Glomerular endothelial cell (primary cell): ENCODE measurements around the gene APBB3. TPM values are rescaled to one million over a fixed set of nuclear protein-coding genes. Genes with fewer than 3 reads are reported as not detected.

Experiments
- DNase-seq: peaks from one replicate; pipeline ENCODE4 v3.0.0-alpha.2; 2011; ENCODE audit warnings: low read depth, low spot score; ENCODE audit errors: extremely low read depth
- total RNA-seq: library from RNA; depleted of rRNA; stranded (reverse); fragments of >200 nt; gene quantifications from 2 replicates; pipeline ENCODE4 v1.2.3, GENCODE V29; 2015

Gene APBB3
- total RNA-seq, 1 donor from 2014 or later, result 16.5 TPM

GRCh38 chr5:140556438-140556837 is 8.0 kb downstream of the APBB3 start:
- no peak for DNase-seq

- DNase-seq, result no peak
These were observed 8.6 kb downstream of the APBB3 start for GRCh38 chr5:140555747-140556312.

- DNase-seq, result no peak
These were observed 9.9 kb downstream of the APBB3 start for GRCh38 chr5:140554454-140554853.

GRCh38 chr5:140553657-140554056 is 10.7 kb downstream of the APBB3 start:
- DNase-seq, result no peak

GRCh38 chr5:140551872-140552271 is 12.5 kb downstream of the APBB3 start:
- no peak for DNase-seq

DNA sequence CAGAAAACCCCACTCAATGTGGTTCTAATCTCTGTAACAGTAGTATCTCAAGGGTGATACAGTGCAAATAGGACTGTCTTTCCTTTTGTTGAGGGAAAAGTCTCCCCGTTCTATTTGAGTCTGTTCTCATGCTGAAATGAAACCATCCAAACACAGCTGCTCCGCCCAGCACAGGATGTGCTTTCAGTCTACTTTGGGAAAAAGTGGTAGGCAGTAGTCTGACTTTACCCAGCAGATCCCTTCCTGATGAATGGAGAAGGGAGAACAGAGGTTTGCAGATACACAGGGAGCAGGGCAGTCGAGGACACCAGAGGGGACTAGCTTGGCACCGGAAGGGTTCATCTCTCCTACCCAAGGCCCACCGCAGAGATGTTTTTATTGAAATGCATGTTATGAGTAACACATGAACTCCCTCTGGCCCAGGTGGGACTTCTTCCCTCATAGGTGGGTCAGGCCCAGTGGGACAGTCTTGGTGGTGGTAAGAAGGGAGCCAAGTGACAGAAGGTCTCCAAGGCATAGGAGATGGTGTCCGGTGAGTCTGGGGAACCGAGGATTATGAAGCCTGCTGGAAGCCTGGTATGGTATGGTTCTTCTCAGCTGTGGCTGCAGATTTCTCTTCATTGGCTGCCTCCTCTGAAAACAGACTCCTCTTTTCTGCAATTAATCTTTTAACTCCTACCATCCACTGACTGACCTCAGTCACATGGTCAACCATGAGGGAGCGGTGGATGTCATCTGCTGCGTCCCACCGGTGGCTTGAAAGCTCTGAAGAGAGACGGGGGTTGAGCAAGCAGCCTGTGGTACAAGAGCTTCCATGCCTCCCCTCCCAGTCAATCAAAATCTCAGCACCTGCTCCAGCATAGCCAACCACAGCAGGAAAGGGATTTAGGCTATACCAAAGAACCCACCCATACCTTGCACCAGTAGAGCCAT is 14.0 kb downstream of the APBB3 start:
- DNase-seq, result no peak

- no peak for DNase-seq
These were observed 14.9 kb downstream of the APBB3 start for GRCh38 chr5:140549237-140550144.

- no peak for DNase-seq
These were observed 15.6 kb downstream of the APBB3 start for GRCh38 chr5:140548791-140549190.

DNA sequence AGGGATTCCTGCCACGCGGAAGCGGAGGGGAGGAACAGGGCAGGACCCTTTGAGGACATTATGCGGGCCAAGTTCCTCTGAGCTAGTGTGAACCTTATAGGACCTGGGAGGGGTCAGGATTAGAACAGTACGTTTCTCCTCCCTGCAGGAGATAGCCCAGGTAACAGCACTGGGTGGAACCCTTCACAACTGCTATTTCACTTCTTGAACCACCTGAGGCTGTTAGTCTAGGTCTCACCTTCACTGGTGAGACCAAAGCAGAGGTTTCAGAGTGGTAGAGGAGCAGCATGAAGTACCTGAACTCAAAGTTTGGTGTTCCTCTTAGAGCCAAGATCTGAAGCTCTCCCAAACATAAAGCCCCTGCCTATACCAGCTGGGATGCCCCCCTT is 16.1 kb downstream of the APBB3 start:
- no peak for DNase-seq

- peak; percentile 77 for DNase-seq
These were observed 16.7 kb downstream of the APBB3 start, which contains the start of gene EIF4EBP3 for GRCh38 chr5:140547508-140548299. TSS of gene EIF4EBP3 (plus strand) at chr5:140547662. CDS start at chr5:140547738, 76 bp downstream.

DNA sequence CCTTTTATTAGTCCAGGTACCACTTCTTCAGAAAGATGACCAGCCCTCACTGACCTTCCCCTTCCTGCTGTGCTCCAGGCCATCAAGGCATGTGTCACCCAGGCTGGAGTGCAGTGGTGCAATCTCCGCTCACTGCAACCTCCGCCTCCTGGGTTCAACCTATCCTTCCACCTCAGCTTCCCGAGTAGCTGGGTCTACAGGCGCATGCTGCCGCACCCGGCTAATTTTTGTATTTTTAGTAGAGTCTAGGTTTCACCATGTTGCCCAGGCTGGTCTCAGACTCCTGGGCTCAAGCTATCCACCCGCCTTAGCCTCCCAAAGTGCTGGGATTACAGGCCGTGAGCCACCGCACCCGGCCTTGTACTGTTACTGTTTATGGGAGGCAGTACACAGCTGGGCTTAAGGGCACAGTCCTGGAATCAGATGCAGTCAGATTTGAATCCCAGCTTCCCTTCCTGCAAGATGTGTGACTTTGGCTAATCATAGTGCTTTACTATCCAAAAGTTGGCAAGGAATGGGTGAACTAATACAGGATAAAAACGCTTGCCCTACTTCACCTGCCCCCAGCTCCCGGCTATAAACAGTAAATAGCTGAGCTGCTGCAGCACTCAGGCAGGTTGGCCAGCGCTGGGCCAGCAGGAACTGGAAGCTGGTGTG is 17.4 kb downstream of the APBB3 start:
- no peak for DNase-seq

GRCh38 chr5:140545606-140546005 is 18.8 kb downstream of the APBB3 start:
- no peak for DNase-seq

DNA sequence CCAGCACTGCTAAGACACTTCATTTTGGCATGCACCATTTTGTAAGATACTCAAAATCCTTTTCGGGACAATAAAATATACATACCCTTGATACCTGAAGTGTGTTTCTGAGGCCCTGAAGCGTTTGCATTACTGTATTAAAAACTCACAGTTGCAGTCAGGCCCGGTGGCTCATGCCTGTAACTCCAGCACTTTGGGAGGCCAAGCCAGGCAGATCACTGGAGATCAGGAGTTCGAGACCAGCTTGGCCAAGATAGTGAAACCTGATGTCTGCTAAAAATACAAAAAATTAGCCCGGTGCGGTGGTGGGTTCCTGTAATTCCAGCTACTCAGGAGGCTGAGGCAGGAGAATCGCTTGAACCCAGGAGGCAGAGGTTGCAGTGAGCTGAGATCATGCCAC is 19.4 kb downstream of the APBB3 start:
- DNase-seq, result no peak

GRCh38 chr5:140542972-140543371 is 21.4 kb downstream of the APBB3 start:
- DNase-seq, result no peak

GRCh38 chr5:140540227-140540626 is 24.2 kb downstream of the APBB3 start:
- no peak for DNase-seq

DNA sequence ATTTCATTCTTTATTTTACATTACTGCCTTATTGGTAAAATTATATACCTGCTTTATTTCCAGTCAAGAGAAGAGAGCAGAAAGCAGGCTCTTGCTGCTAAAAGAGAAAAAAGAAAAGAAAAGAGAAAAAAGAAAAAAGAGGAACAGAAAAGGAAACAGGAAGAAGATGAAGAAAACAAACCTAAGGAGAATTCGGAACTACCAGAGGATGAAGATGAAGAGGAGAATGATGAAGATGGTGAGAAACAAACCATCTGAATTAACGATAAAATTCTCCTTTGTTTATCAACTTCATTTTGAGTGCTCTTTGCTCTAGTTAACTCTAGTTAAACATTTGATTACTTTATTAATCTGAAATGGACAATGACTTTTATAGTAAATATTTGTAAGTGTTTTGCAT is 40.4 kb downstream of the APBB3 start:
- no peak for DNase-seq

DNA sequence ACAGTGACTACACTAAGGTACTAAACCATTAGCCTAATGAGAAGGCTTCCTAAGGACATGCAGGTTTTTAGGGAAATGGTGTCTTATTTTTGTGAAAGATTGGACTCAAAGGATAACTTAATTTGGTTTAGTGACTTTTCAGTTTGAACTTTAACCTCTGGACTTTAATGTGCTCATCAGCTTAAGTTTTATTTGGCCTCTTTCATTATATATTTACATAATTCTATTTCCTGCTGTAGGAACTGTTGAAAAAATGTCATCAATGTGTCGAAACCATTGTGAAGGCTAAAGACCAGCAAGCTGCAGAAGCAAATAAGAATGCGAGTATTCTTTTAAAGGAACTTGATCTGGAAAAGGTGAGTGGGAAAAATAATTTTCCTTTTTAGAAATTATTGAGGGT is 51.3 kb downstream of the APBB3 start:
- DNase-seq, result no peak

DNA sequence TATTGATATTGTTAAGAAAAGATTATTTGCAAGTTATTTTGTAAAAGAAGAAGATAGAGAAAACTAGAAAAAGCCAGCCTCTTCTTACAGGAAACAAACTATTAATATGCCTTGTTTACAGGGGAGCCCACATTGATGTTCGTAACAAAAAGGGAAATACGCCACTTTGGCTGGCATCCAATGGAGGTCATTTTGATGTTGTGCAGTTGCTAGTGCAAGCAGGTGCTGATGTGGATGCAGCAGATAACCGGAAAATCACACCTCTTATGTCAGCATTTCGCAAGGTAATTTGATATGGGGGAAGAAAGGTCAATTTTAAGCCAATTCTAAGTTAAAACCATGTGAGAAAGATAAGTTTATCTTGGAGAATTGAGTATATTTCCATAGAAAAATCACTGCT is 54.5 kb downstream of the APBB3 start:
- no peak for DNase-seq
